H9 (cell line): ENCODE measurements around the gene TRIO. TPM values are rescaled to one million over a fixed set of nuclear protein-coding genes. Genes with fewer than 3 reads are reported as not detected.

Source experiments
- DNase-seq: peaks from one replicate; pipeline ENCODE4 v3.0.0-alpha.2; 2017
- H2AFZ ChIP-seq: one replicate; pipeline ENCODE4 v1.6.1; 2013; ENCODE audit warnings: mild to moderate bottlenecking, low read length, control low read depth, moderate library complexity
- H2AK5ac ChIP-seq: 2 replicates; pipeline ENCODE4 v1.6.1; 2013; ENCODE audit warnings: low read length, control low read depth, mixed read lengths; ENCODE audit not compliant: insufficient read length
- H2BK120ac ChIP-seq: one replicate; pipeline ENCODE4 v1.6.1; 2013; ENCODE audit warnings: low read depth, mild to moderate bottlenecking, low read length, control low read depth, inconsistent platforms; ENCODE audit not compliant: poor library complexity, severe bottlenecking
- H2BK12ac ChIP-seq: 2 replicates; pipeline ENCODE4 v1.6.1; 2013; ENCODE audit warnings: low read length, control low read depth, mixed read lengths, low read depth; ENCODE audit not compliant: insufficient read length
- H2BK15ac ChIP-seq: 2 replicates; pipeline ENCODE4 v1.6.1; 2013; ENCODE audit warnings: low read depth, low read length, control low read depth
- H2BK20ac ChIP-seq: one replicate; pipeline ENCODE4 v1.6.1; 2013; ENCODE audit warnings: low read depth, mild to moderate bottlenecking, low read length, control low read depth, inconsistent platforms; ENCODE audit not compliant: poor library complexity, severe bottlenecking
- H2BK5ac ChIP-seq: 2 replicates; pipeline ENCODE4 v1.6.1; 2013; ENCODE audit warnings: low read length, control low read depth, mixed read lengths; ENCODE audit not compliant: insufficient read length
- H3K14ac ChIP-seq: 2 replicates; pipeline ENCODE4 v1.6.1; 2013; ENCODE audit warnings: low read length, control low read depth; ENCODE audit not compliant: insufficient read depth
- H3K18ac ChIP-seq: 2 replicates; pipeline ENCODE4 v1.6.1; 2013; ENCODE audit warnings: low read depth, mild to moderate bottlenecking, mixed read lengths, low read length, control low read depth; ENCODE audit not compliant: insufficient read length
- H3K23ac ChIP-seq: 2 replicates; pipeline ENCODE4 v1.6.1; 2013; ENCODE audit warnings: low read length, control low read depth, mixed read lengths, low read depth; ENCODE audit not compliant: insufficient read length
- H3K23me2 ChIP-seq: 2 replicates; pipeline ENCODE4 v1.6.1; 2013; ENCODE audit warnings: low read depth, mild to moderate bottlenecking, mixed read lengths, low read length, control low read depth; ENCODE audit not compliant: insufficient read length, poor library complexity, severe bottlenecking
- H3K27ac ChIP-seq: 2 replicates; pipeline ENCODE4 v1.5.1; 2013; ENCODE audit warnings: low read length, control low read depth, mixed read lengths, low read depth; ENCODE audit not compliant: insufficient read length
- H3K27me3 ChIP-seq: 2 replicates; pipeline ENCODE4 v1.6.1; 2013; ENCODE audit warnings: low read length, control low read depth, inconsistent platforms; ENCODE audit not compliant: insufficient read depth
- H3K4ac ChIP-seq: 2 replicates; pipeline ENCODE4 v1.6.1; 2013; ENCODE audit warnings: low read depth, mild to moderate bottlenecking, control low read depth, inconsistent platforms, low read length, moderate library complexity
- H3K4me1 ChIP-seq: 2 replicates; pipeline ENCODE4 v1.6.1; 2013; ENCODE audit warnings: low read length, control low read depth, inconsistent platforms; ENCODE audit not compliant: insufficient read depth
- H3K4me2 ChIP-seq: 2 replicates; pipeline ENCODE4 v1.6.1; 2013; ENCODE audit warnings: low read length, control low read depth, mixed read lengths; ENCODE audit not compliant: insufficient read length, insufficient read depth
- H3K56ac ChIP-seq: 2 replicates; pipeline ENCODE4 v1.6.1; 2013; ENCODE audit warnings: low read depth, mild to moderate bottlenecking, mixed read lengths, low read length, control low read depth; ENCODE audit not compliant: insufficient read length
- H3K79me1 ChIP-seq: 2 replicates; pipeline ENCODE4 v1.6.1; 2013; ENCODE audit warnings: low read depth, mild to moderate bottlenecking, moderate library complexity, low read length, control low read depth, inconsistent platforms; ENCODE audit not compliant: insufficient read depth, poor library complexity, severe bottlenecking
- H3K79me2 ChIP-seq: 2 replicates; pipeline ENCODE4 v1.6.1; 2013; ENCODE audit warnings: low read length, control low read depth, inconsistent platforms; ENCODE audit not compliant: insufficient read depth
- H3K9ac ChIP-seq: 2 replicates; pipeline ENCODE4 v1.6.1; 2013; ENCODE audit warnings: low read length, control low read depth, mixed read lengths; ENCODE audit not compliant: insufficient read length; ENCODE audit errors: extremely low read depth
- H3K9me3 ChIP-seq: one replicate; pipeline ENCODE4 v1.6.1; 2013; ENCODE audit warnings: low read depth, low read length, inconsistent platforms; ENCODE audit not compliant: control insufficient read depth
- H3T11ph ChIP-seq: one replicate; pipeline ENCODE4 v1.6.1; 2013; ENCODE audit warnings: mild to moderate bottlenecking, low read length, control low read depth, inconsistent platforms
- H4K20me1 ChIP-seq: one replicate; pipeline ENCODE4 v1.6.1; 2013; ENCODE audit not compliant: control insufficient read depth, insufficient read length, insufficient read depth
- H4K5ac ChIP-seq: 2 replicates; pipeline ENCODE4 v1.6.1; 2013; ENCODE audit warnings: low read depth, mild to moderate bottlenecking, mixed read lengths, low read length, control low read depth; ENCODE audit not compliant: insufficient read length
- H4K8ac ChIP-seq: replicated peaks from 2 replicates; pipeline ENCODE4 v1.6.1; 2013; ENCODE audit warnings: low read length, control low read depth, mixed read lengths, low read depth; ENCODE audit not compliant: insufficient read length
- H4K91ac ChIP-seq: 2 replicates; pipeline ENCODE4 v1.6.1; 2013; ENCODE audit warnings: low read depth, mild to moderate bottlenecking, moderate library complexity, mixed read lengths, low read length, control low read depth; ENCODE audit not compliant: insufficient read length
- H3K27ac Mint-ChIP-seq, 3 experiments: 2 replicates in 2 of 3; 3 replicates in 1 of 3; pipeline ENCODE4 v1.8.0; 2020 to 2021; ENCODE audit warnings: mixed read lengths in 3 of 3, mild to moderate bottlenecking in 1 of 3, moderate library complexity in 1 of 3
- H3K27me3 Mint-ChIP-seq: 2 replicates; pipeline ENCODE4 v1.8.0; 2021; ENCODE audit warnings: low read depth, mild to moderate bottlenecking, moderate library complexity, mixed read lengths
- H3K36me3 Mint-ChIP-seq, 3 experiments: 2 replicates in 2 of 3; 3 replicates in 1 of 3; pipeline ENCODE4 v1.8.0; 2020 to 2021; ENCODE audit warnings: low read depth in 3 of 3, mixed read lengths in 3 of 3; ENCODE audit not compliant: insufficient read depth in 1 of 3
- H3K4me1 Mint-ChIP-seq, 2 experiments: 2 replicates each; pipeline ENCODE4 v1.8.0; 2020; ENCODE audit warnings: mixed read lengths in 2 of 2
- H3K4me3 Mint-ChIP-seq, 2 experiments: 2 replicates in 1 of 2; 3 replicates in 1 of 2; pipeline ENCODE4 v1.8.0; 2020 to 2021; ENCODE audit warnings: mild to moderate bottlenecking in 2 of 2, mixed read lengths in 2 of 2, moderate library complexity in 1 of 2
- H3K9me3 Mint-ChIP-seq, 2 experiments: 2 replicates in 1 of 2; 3 replicates in 1 of 2; pipeline ENCODE4 v1.8.0; 2020; ENCODE audit warnings: mild to moderate bottlenecking in 2 of 2, mixed read lengths in 2 of 2, moderate library complexity in 1 of 2
- CTCF ChIP-seq: fragments of 200-600 bp; sonication (generic); conservative IDR thresholded peaks from 3 replicates; pipeline ENCODE4 v1.8.0; 2021; ENCODE audit warnings: antibody characterized with exemption, mild to moderate bottlenecking
- WGBS: extraction: QIAGEN DNeasy Blood & Tissue Kit; methylation state at CpG from one replicate; pipeline ENCODE4 v1.1.7; 2013; ENCODE audit warnings: missing lambda C conversion rate, low lambda C conversion rate, mixed read lengths; ENCODE audit not compliant: insufficient read length; ENCODE audit errors: extremely low coverage; 5-methylcytosine and 5-hydroxymethylcytosine counted together
- total RNA-seq: library from RNA; stranded (reverse); gene quantifications from 2 replicates; pipeline ENCODE4 v1.2.1, GENCODE V29; 2021

TRIO gene
- total RNA-seq, 1 experiment from 2014 or later, result 87.8 TPM

- no peak for TF ChIP-seq CTCF
These were observed 9.1 kb upstream of the TRIO start for GRCh38 chr5:14134083-14134482.

More at GRCh38 chr5:14134083-14134482, 9.1 kb upstream of the TRIO start:
- no peak overlapping the region for H2BK20ac ChIP-seq
- no peak overlapping the region for H2AK5ac ChIP-seq
- no peaks in the 10 kb centered on the region for H3K79me2 ChIP-seq
- H3K14ac ChIP-seq, result no peak overlapping the region
- no CpG with 5 or more reads among the region's 1 CpG for WGBS
- no peaks in the 10 kb centered on the region for H4K20me1 ChIP-seq
- no peak overlapping the region for H2BK15ac ChIP-seq
- H3K27ac ChIP-seq, result no peak overlapping the region
- H3K27me3 ChIP-seq, result no peaks in the 10 kb centered on the region
- H3T11ph ChIP-seq, result no peak overlapping the region
- H3K36me3 Mint-ChIP-seq, result 0 out of 7 replicates have a peak, but pooled peaks cover 0 to 1% (median 0%) of the 10 kb centered on the region in 3 experiments
- no peak overlapping the region for H3K4ac ChIP-seq
- no peak overlapping the region for H4K5ac ChIP-seq
- H3K79me1 ChIP-seq, result no peaks in the 10 kb centered on the region
- H3K18ac ChIP-seq, result no peak overlapping the region
- H3K4me3 Mint-ChIP-seq, result no peak overlapping the region
- H3K27ac Mint-ChIP-seq, result no peak overlapping the region
- no peak overlapping the region for H3K4me2 ChIP-seq
- no peak for DNase-seq
- no peaks in the 10 kb centered on the region for H3K23me2 ChIP-seq
- no peak overlapping the region for H2AFZ ChIP-seq
- no peak overlapping the region for H2BK12ac ChIP-seq
- H3K27me3 Mint-ChIP-seq, result peaks cover 9% of the 10 kb centered on the region
- H3K9me3 Mint-ChIP-seq, result peaks cover 0 to 4% of the 10 kb centered on the region in 2 experiments; a peak in 2 of 5 replicates
- H3K56ac ChIP-seq, result no peak overlapping the region
- no peak overlapping the region for H2BK120ac ChIP-seq
- H3K4me1 Mint-ChIP-seq, result no peaks in the 10 kb centered on the region
- no peak overlapping the region for H4K91ac ChIP-seq
- no peak overlapping the region for H4K8ac ChIP-seq
- no peak overlapping the region for H2BK5ac ChIP-seq
- no peak overlapping the region for H3K9ac ChIP-seq
- no peaks in the 10 kb centered on the region for H3K9me3 ChIP-seq
- H3K23ac ChIP-seq, result no peak overlapping the region
- no peaks in the 10 kb centered on the region for H3K4me1 ChIP-seq
